MM.1S (cell line): ENCODE results near the gene POLD2.

Experiments
- CTCF ChIP-seq: fragments of 300-600 bp; sonication (generic); IDR thresholded peaks from 2 replicates; pipeline ENCODE4 v1.5.1; 2016; ENCODE audit warnings: antibody characterized with exemption, low read length, mixed read lengths
- EZH2 ChIP-seq: fragments of 300-600 bp; sonication (generic); optimal IDR thresholded peaks from 2 replicates; pipeline ENCODE3; 2017; ENCODE audit warnings: low read depth, mild to moderate bottlenecking, antibody characterized with exemption, low read length, mixed read lengths

GRCh38 chr7:44078521-44078920 lies 44.8 kb downstream of the POLD2 start:
- TF ChIP-seq CTCF (no peak), EZH2 (no peak)
